Thyroid gland (tissue), 4 donors: Measurements from ENCODE around the gene ANXA6.

ENCODE experiments used
- POLR2A ChIP-seq, 2 donors: fragments of 450-650 bp; IDR thresholded peaks; one replicate each; pipeline ENCODE4 v1.6.1; 2017; ENCODE audit warnings: antibody characterized with exemption in 2 of 2, mild to moderate bottlenecking in 2 of 2, moderate library complexity in 1 of 2
- TF ChIP-seq, protein P1 (sequence below), 6 experiments: fragments of 200-600 bp in 3 of 6; fragments of 450-650 bp in 3 of 6; sonication (generic) in 3 of 6; IDR thresholded peaks; one replicate each; pipeline ENCODE4 v1.5.1; 2016 to 2019; ENCODE audit warnings: antibody characterized with exemption in 6 of 6, mild to moderate bottlenecking in 2 of 6, inconsistent platforms in 1 of 6, moderate library complexity in 1 of 6

DNA sequence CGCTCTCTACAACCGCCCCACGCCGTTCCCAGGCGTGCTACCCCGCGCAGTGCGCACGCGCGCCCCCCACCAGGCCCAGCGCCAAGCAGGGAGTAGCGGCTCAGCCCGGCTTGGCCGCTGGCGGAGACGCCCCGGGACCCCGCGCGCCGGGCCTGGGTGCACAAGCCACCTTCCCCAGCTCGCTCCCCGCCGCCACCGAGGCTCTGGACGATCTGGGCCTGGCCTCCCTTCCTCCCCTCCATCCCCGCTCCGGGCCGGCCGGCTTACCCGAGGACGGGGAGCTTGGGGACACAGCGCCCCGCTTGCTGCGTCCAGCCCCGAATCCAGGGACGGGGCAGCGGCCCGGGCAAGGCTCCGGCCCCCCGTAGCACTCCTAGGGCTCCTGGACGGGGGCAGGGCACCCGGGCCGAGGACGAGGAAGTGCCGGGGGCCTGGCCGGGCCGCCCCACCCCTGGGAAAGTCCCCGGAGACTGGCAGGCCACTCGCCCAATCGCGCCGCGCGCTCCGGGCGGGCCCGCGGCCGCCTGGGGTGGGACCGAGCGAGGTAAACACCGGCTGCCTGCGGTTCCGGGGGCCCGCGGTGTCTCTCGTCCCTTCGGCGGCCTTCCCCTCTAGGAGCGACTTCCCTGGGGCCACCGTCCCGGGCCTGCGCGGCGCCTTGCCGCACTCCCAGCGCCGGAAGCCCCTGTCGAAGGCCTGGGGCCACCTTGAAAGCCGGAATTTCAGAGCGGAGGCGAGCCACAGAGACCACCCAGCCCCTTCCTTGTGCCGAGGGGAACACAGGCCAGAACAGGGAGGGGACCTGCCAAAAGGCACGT, 76.8 kb downstream of the ANXA6 start, which contains the start of gene TNIP1:
- peak; percentile 80 to 94 for TF ChIP-seq POLR2A (IDR thresholded peaks at IDR 0.05)
- TF ChIP-seq, protein P1, sequence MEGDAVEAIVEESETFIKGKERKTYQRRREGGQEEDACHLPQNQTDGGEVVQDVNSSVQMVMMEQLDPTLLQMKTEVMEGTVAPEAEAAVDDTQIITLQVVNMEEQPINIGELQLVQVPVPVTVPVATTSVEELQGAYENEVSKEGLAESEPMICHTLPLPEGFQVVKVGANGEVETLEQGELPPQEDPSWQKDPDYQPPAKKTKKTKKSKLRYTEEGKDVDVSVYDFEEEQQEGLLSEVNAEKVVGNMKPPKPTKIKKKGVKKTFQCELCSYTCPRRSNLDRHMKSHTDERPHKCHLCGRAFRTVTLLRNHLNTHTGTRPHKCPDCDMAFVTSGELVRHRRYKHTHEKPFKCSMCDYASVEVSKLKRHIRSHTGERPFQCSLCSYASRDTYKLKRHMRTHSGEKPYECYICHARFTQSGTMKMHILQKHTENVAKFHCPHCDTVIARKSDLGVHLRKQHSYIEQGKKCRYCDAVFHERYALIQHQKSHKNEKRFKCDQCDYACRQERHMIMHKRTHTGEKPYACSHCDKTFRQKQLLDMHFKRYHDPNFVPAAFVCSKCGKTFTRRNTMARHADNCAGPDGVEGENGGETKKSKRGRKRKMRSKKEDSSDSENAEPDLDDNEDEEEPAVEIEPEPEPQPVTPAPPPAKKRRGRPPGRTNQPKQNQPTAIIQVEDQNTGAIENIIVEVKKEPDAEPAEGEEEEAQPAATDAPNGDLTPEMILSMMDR (IDR thresholded peaks at IDR 0.05), result no peak
